ENCODE measurements around the gene ALKBH5.

Gene ALKBH5

DNA sequence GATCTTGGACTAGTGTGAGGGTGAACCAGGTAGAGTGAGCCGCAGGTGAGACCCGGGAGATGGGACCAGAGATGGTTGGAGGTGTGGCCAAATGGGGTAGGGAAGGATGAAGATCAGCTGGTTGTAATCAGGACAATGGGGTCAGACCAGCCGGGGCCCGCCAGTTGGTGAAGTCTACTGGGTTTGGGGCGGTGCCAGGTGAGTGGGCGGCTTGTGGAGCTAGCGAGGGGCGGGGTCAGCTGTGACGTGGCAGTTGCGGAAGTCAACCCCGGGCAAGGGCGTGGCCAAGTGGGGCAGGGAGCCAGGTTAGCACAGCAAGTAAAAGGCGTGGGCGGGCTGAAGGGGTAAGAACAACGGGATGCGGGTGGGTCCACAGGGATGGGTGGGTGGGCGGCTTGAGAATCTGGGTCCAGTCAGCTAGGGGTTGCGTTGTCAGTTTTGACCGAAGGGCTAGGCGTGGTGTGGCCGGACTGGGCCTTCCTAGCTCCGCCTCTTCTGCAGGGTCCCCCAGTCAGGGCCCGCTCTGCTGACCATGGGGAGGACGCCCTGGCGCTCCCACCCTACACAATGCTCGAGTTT, 25.5 kb upstream of the ALKBH5 start:
- peak; percentile 92 for DNase-seq (ENCODE audit: low read depth, low spot score)

GRCh38 chr17:18159551-18160120, 24.0 kb upstream of the ALKBH5 start:
- no peak for DNase-seq (ENCODE audit: low read depth, low spot score)

DNA sequence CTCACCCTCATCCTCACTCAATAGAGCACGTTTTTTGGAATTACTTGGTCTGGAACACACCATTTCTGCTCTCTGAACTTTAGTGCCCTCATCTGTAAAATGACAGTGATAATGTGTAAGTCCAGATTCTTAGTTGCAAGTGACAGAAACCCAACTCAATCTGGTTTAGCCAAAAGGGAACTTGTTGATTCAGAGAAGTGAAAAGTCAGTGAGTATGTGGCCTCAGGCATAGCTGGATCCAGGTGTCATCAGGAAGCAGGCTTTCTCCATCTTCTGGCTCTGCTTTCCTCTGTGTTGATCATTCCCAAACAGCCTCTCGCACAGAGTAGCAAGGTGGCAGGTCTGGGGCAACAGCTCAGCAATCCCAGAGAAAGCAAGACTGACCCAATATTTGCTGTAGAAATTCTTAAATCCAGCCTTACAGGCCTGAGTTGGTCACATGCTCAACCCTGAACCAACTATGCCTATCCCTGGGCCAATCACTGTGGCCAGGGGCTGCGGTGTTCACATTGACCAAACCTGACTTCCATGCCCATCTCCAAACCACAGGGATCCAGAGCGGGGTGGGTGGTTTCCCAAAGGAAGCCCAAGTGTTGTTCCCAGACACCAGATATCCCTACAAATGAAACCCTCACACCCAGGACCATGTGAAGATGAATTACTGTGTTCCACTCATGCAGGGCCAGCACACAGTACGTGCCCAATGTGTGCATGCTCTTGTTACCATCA, 23.3 kb upstream of the ALKBH5 start:
- no peak for DNase-seq (ENCODE audit: low read depth, low spot score)

- no peak for DNase-seq (ENCODE audit: low read depth, low spot score)
Observed at GRCh38 chr17:18161207-18162145, 22.2 kb upstream of the ALKBH5 start.

- no peak for DNase-seq (ENCODE audit: low read depth, low spot score)
Observed at GRCh38 chr17:18163547-18163946, 20.1 kb upstream of the ALKBH5 start.

GRCh38 chr17:18166894-18167293, 16.7 kb upstream of the ALKBH5 start:
- no peak for DNase-seq (ENCODE audit: low read depth, low spot score)

- no peak for DNase-seq (ENCODE audit: low read depth, low spot score)
Observed at GRCh38 chr17:18167421-18167820, 16.2 kb upstream of the ALKBH5 start.

DNA sequence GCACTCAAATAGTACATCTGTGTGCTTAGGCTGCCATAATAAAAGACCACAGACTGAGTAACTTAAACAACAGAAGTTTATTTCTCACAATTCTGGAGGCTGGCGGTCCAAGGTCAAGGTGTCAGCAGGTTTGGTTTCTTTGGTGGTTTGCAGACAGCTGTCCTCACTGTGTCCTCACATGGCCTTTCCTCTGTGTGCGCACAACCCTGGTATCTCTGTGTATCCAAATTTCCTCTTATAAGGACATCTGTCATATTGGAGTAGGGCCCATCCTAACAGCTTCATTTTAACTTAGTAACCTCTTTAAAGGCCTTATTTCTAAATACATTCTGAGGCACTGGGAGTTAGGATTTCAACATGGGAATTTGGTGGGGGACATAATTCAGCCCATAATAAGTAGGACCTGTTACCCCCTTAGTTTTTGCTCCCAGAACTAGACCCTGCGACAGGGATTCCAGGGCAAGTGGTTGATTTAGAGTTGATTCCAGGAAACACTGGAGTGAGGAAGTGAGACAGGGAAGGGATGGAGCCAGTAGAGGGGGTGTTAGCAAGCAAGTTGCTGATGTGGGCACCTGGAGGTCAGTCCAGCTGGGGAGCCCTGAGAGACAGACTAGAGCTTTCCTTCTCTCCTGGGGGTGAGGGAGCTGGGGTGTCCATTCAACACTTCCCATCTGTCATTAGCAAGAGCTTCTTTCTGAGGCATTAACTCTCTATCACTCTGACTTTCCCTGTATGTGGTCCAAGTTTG, 10.9 kb upstream of the ALKBH5 start:
- DNase-seq (ENCODE audit: low read depth, low spot score) = no peak

- DNase-seq (ENCODE audit: low read depth, low spot score) = no peak
Observed at GRCh38 chr17:18173740-18174139, 9.9 kb upstream of the ALKBH5 start.

DNA sequence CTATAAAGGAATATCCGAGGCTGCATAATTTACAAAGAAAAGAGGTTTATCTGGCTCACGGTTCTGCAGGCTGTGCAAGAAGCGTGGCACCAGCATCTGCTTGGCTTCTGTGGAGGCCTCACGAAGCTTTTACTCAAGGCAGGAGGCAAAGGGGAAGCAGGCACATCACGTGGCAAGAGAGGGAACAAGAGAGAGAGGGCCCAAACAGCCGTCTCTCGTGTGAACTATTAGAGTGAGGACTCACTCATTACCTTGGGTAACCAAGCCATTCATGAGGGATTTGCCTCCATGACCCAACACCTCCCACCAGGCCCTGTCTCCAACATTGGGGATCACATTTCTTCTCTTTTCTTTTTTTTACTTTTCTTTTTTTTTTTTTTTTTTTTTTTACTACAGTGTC, 7.5 kb upstream of the ALKBH5 start:
- DNase-seq (ENCODE audit: low read depth, low spot score) = no peak

GRCh38 chr17:18177133-18177532, 6.5 kb upstream of the ALKBH5 start:
- DNase-seq (ENCODE audit: low read depth, low spot score) = no peak

- DNase-seq (ENCODE audit: low read depth, low spot score) = no peak
Observed at GRCh38 chr17:18177722-18178121, 5.9 kb upstream of the ALKBH5 start.

DNA sequence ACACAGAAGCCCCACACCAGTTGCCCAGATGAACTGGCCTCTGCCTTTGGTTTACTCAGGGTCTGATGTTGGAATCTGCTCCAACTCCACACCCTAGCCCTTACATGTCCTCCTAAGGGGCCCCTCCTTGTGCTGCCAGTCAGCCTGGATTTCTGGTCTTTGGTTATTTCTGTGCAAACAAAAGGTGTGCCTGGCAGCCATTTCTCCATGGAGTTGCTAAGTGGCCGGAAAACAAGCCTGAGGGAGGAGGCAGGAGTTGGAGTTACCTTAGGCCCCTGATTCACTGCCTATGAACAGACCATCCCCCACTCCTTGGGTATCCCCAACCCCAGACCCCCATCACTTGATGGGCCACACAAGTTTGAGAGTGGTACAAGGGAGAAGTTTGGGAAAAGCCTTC, 4.4 kb upstream of the ALKBH5 start:
- no peak for DNase-seq (ENCODE audit: low read depth, low spot score)

GRCh38 chr17:18179804-18180203, 3.8 kb upstream of the ALKBH5 start:
- DNase-seq (ENCODE audit: low read depth, low spot score) = no peak

GRCh38 chr17:18181358-18181757, 2.3 kb upstream of the ALKBH5 start:
- DNase-seq (ENCODE audit: low read depth, low spot score) = no peak

GRCh38 chr17:18182110-18182977, 1.3 kb upstream of the ALKBH5 start:
- no peak for DNase-seq (ENCODE audit: low read depth, low spot score)

- DNase-seq (ENCODE audit: low read depth, low spot score) = no peak
Observed at GRCh38 chr17:18182978-18183333, 672 bp upstream of the ALKBH5 start.

DNA sequence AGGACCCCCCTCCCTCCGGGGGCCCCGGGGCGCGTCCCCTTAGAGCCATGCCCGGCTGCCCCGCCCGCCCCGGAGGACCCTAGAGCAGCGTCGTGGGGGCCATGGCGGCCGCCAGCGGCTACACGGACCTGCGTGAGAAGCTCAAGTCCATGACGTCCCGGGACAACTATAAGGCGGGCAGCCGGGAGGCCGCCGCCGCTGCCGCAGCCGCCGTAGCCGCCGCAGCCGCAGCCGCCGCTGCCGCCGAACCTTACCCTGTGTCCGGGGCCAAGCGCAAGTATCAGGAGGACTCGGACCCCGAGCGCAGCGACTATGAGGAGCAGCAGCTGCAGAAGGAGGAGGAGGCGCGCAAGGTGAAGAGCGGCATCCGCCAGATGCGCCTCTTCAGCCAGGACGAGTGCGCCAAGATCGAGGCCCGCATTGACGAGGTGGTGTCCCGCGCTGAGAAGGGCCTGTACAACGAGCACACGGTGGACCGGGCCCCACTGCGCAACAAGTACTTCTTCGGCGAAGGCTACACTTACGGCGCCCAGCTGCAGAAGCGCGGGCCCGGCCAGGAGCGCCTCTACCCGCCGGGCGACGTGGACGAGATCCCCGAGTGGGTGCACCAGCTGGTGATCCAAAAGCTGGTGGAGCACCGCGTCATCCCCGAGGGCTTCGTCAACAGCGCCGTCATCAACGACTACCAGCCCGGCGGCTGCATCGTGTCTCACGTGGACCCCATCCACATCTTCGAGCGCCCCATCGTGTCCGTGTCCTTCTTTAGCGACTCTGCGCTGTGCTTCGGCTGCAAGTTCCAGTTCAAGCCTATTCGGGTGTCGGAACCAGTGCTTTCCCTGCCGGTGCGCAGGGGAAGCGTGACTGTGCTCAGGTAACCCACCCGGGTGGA, 759 bp downstream of the ALKBH5 start:
- no peak for DNase-seq (ENCODE audit: low read depth, low spot score)

- no peak for DNase-seq (ENCODE audit: low read depth, low spot score)
Observed at GRCh38 chr17:18185391-18185790, 1.8 kb downstream of the ALKBH5 start.

Measured in iPS DF 19.7 (cell line).